ENCODE data around the gene PWWP2A.
A peak's percentile ranks its signal among the peaks of the same experiment; 100 is the strongest.
"Not testable (repeated sequence)": the region's sequence is repeated elsewhere in the genome, so short reads cannot be mapped to it uniquely, and the experiment has no call there.

Gene PWWP2A

GRCh38 chr5:160119142-160119904 lies at the start of gene PWWP2A:
Gene PWWP2A (minus strand): TSS chr5:160119450. CDS start chr5:160119388, 62 bp downstream.
- peak; percentile 100 for DNase-seq

- DNase-seq: no peak
These were observed 48.4 kb upstream of the PWWP2A start for GRCh38 chr5:160167624-160168165.

DNA sequence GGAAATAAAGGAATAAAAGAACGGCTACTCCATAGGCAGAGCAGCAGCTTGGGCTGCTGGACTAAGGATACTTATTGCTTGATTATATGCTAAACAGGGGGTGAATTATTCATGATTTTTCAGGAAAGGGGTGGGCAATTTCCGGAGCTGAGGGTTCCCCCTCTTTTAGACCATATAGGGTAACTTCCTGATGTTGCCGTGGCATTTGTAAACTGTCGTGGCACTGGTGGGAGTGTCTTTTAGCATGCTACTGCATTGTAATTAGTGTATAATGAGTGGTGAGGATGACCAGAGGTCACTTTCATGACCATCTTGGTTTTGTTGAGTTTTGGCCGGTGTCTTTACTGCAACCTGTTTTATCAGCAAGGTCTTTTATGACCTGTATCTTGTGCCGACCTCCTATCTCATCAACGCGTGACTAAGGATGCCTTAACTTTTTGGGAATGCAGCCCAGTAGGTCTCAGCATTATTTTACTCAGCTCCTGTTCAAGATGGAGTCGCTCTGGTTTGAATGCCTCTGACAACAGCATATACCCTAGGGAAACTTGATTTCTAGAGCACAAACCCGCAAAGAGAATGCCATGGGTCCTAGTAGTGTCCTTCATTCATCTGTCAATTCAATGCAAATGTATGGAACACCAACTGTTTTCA lies 47.8 kb upstream of the PWWP2A start:
- DNase-seq: no peak

- DNase-seq: no peak
These were observed 47.1 kb upstream of the PWWP2A start for GRCh38 chr5:160166069-160166972.

- DNase-seq: peak; percentile 89 to 91
These were observed 46.2 kb upstream of the PWWP2A start for GRCh38 chr5:160165137-160166068.

DNA sequence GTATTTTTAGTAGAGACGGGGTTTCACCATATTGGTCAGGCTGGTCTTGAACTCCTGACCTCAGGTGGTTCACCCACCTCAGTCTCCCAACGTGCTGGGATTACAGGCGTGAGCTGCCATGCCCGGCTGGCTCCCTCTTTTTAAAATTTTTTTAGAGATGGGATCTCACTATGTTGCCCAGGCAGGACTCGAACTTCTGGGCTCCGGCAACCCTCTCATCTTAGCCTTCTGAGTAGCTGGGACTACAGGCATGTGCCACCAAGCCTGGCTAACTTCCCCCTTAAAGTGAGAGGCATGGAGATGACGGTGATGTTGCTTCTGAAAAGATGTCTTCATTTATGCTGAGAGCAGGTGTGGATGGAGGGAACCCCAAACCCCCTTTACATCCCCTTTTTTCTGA lies 43.7 kb upstream of the PWWP2A start:
- DNase-seq: no peak

GRCh38 chr5:160161626-160162025 lies 42.4 kb upstream of the PWWP2A start:
- no peak for DNase-seq

- not testable (repeated sequence) for DNase-seq
These were observed 41.6 kb upstream of the PWWP2A start for GRCh38 chr5:160160875-160161274.

- DNase-seq: no peak
These were observed 40.9 kb upstream of the PWWP2A start for GRCh38 chr5:160159991-160160792.

GRCh38 chr5:160158087-160158486 lies 38.8 kb upstream of the PWWP2A start:
- DNase-seq: no peak

GRCh38 chr5:160155017-160155750 lies 35.9 kb upstream of the PWWP2A start:
- DNase-seq: no peak

- no peak for DNase-seq
These were observed 33.7 kb upstream of the PWWP2A start for GRCh38 chr5:160152901-160153300.

- DNase-seq: no peak
These were observed 33.0 kb upstream of the PWWP2A start for GRCh38 chr5:160152287-160152686.

- DNase-seq: no peak
These were observed 31.8 kb upstream of the PWWP2A start for GRCh38 chr5:160151017-160151416.

GRCh38 chr5:160150381-160150780 lies 31.1 kb upstream of the PWWP2A start:
- DNase-seq: no peak

- DNase-seq: not testable (repeated sequence)
These were observed 25.2 kb upstream of the PWWP2A start for GRCh38 chr5:160144436-160144835.

- DNase-seq: no peak
These were observed 15.1 kb upstream of the PWWP2A start for GRCh38 chr5:160134332-160134731.

DNA sequence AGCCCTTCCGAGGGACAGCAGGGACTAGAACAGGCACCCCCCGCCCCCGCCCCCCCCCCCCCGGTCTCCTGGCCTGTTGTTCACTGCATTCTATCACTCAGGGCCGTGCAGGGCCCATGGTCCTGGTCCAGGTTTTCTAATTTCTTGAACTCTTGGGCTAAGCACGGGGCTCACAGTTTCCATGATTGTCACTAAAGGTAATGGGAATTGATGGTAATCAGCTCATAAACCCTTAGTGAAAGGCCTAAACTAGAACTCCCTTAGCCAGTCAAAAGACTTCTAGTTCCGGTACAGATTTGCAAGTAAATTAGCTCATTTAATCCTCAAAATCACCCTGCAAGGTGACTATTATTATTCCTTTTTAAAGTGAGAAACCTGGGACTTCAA lies 14.7 kb upstream of the PWWP2A start:
- no peak for DNase-seq

DNA sequence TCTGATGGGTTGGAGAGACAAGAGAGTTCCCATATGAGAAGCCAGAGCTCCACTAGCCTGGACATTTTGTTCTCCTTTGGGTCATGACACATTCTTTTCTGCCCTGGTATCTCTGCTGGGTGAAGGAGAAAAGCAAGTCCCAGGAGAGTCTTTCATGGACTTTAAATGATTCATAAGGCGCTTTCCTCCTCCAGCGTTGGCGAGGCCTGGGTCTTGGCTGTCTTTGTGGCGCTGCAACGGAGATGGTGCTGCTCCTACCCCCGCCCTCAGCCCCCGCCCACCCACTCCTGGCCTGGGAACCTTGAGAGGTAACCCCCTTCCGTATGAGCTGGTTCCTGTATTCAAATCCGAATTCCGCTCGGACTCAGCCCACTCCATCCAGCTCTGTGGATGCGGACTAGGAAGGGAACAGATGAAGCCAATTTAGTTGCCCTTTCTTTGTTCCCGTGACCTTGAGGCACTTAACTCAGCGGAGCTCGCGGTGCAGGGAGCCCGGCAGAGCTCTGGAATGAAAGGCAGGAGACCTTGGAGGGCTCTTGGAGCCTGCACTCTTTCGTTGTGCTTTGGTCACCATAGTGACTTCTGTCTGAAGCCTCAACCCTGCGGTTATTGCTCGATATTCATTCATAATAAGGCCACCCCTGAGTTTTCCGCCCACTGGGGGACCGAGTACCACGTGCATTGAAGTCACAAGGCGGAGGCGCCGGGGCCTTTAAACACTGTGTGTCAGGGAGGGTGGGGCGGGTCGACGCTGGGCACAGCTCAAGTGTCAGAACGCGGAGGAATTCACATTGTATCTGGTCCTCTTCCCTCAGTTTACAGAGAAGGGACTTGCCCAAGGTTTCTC lies 14.0 kb upstream of the PWWP2A start:
- peak in 1 of 2 donors; percentile 43 for DNase-seq

Data from hippocampal formation (tissue), 2 donors.